Ovary (tissue), 9 donors: ENCODE measurements around the gene MECR. TPM values are rescaled to one million over a fixed set of nuclear protein-coding genes. Genes with fewer than 3 reads are reported as not detected.

Experiments
- DNase-seq, 5 donors: peaks; one replicate each; pipeline ENCODE4 v3.0.0-alpha.2; 2019 to 2020
- H3K27ac ChIP-seq, 2 donors: fragments of 200-600 bp; one replicate each; pipeline versions ENCODE4 v1.5.1 to v1.8.0; 2019 to 2022
- H3K27me3 ChIP-seq: fragments of 200-600 bp; one replicate; pipeline ENCODE4 v1.8.0; 2022
- H3K36me3 ChIP-seq: fragments of 200-600 bp; sonication (generic); one replicate; pipeline ENCODE4 v1.5.1; 2019
- H3K4me1 ChIP-seq: one replicate; pipeline ENCODE4 v1.8.1; 2013; ENCODE audit warnings: mild to moderate bottlenecking, moderate library complexity; ENCODE audit not compliant: insufficient read depth
- H3K4me3 ChIP-seq: fragments of 200-600 bp; sonication (generic); one replicate; pipeline ENCODE4 v1.5.1; 2017
- H3K9me3 ChIP-seq, 2 donors: fragments of 200-600 bp in 1 of 2; sonication (generic) in 1 of 2; one replicate each; pipeline versions ENCODE4 v1.5.1 to v1.8.1; 2013 to 2019; ENCODE audit warnings: mild to moderate bottlenecking in 1 of 2, moderate library complexity in 1 of 2
- CTCF ChIP-seq, 3 donors: fragments of 450-650 bp in 2 of 3; fragments of 200-600 bp in 1 of 3; IDR thresholded peaks; one replicate each; pipeline versions ENCODE4 v1.5.1 to v1.8.0; 2016 to 2022; ENCODE audit warnings: antibody characterized with exemption in 3 of 3, mild to moderate bottlenecking in 1 of 3
- EP300 ChIP-seq: sonication (generic); formaldehyde crosslinking; IDR thresholded peaks from one replicate; pipeline ENCODE4 v1.6.1; 2017; ENCODE audit warnings: antibody characterized with exemption
- POLR2A ChIP-seq: fragments of 450-650 bp; IDR thresholded peaks from one replicate; pipeline ENCODE4 v1.6.1; 2017; ENCODE audit warnings: antibody characterized with exemption, mild to moderate bottlenecking, moderate library complexity
- WGBS, 3 donors: extraction: QIAGEN DNeasy Blood & Tissue Kit in 1 of 3; methylation state at CpG; one replicate each; pipeline versions ENCODE4 v1.1.5 to v1.1.7; 2013 to 2017; 5-methylcytosine and 5-hydroxymethylcytosine counted together
- intact Hi-C, 4 donors: fragments of 100-400 bp; cut with DNase I; formaldehyde crosslinking; loops; one replicate each; pipeline versions ENCODE4 v1.11.0 to v1.15.1; 2022 to 2023
- polyA plus RNA-seq, 2 donors: library from polyadenylated mRNA; stranded (reverse); fragments of 200-250 nt in 1 of 2; fragments of 350-450 nt in 1 of 2; fragmentation: Illumina TruSeq in 1 of 2; extraction: RNeasy Lipid Tissue Mini Kit (QIAGEN cat#74804) in 1 of 2; gene quantifications; one replicate each; pipeline ENCODE4 v1.2.3, GENCODE V29; 2013 to 2014
- total RNA-seq, 7 donors: library from RNA; depleted of rRNA in 2 of 7; stranded (reverse); fragments of >200 nt in 2 of 7; fragmentation: NEBNext Ultra II Directional in 3 of 7; extraction: Animal tissue kit (Norgen Biotek cat#: 25700) in 3 of 7; gene quantifications; one replicate each; pipeline versions ENCODE4 v1.1.0 to v1.2.4, GENCODE V29; 2016 to 2023
- donor health status: DM: no; HTN: no; CAD: no; lungs with moderate emphysema.
- donor health status: DM: no; HTN: no; CAD: no.
- donor health status: Bipolar disorder and iron deficiency.
- donor health status: DM: yes; HTN: yes; CAD: no.
- donor health status: DM: no; HTN: no; CAD: no.
- donor health status: DM: yes; HTN: yes; CAD: no.

The MECR gene
- total and polyA plus RNA-seq, 9 donors = 11.9 to 33.9 (median 20.2) TPM

DNA sequence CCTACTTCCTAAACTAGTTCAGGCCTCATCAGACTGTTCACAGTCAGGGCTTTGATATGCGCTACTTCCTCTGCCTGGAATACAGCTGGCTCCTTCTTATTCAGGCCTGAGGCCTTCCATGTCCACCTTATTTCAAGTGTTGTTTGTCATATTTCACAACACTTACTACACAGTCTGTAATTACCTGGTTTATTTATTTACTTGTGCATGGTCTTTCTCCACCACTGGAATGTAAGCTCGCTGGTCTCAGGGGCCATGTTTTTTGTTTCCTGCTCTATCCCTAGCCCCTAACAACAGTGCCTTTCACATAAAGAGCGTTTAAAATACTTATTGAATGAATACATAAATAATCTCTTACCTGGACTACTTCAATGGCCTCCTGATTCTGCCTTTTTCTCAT, 44.5 kb downstream of the MECR start:
- intact Hi-C loops = no loop called here
- no peaks in the 10 kb centered on the region for H3K4me1 ChIP-seq
- TF ChIP-seq EP300 = no peak
- no peak for TF ChIP-seq POLR2A
- TF ChIP-seq CTCF (IDR thresholded peaks at IDR 0.05) = no peak
- no peaks in the 10 kb centered on the region for H3K27me3 ChIP-seq
- 76 to 79% (median 79%) methylated on average over 3 of the region's 3 CpGs for WGBS, 3 donors
- H3K27ac ChIP-seq = no peak overlapping the region
- no peaks in the 10 kb centered on the region for H3K36me3 ChIP-seq
- no peaks in the 10 kb centered on the region for H3K9me3 ChIP-seq
- H3K4me3 ChIP-seq = no peak overlapping the region
- DNase-seq = no peak

DNA sequence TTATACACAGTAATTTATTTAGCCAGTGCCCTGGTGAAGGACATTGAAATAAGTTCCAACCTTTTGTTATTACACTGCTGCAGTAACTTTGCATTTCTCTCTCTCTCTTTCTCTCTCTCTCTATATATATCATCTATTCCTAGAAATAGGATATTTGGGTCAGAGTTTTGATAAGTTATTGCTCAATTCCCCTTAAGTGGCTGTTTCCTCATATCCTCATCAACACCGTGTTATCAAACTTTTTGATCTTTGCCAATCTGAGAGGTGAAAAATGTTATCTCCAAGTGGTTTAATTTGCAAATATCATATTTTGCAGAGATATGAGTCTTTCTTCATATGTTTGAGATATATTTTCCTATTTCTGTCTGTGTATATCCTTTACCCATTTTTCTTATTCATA, 47.4 kb downstream of the MECR start:
- H3K36me3 ChIP-seq = no peaks in the 10 kb centered on the region
- 70 to 74% (median 74%) methylated on average over 1 of the region's 1 CpG for WGBS, 3 donors
- H3K27ac ChIP-seq = no peak overlapping the region
- H3K4me1 ChIP-seq = no peaks in the 10 kb centered on the region
- intact Hi-C loops = loop anchor here in 1 of 4 donors (5.0 kb wide), 1 partner anchor 61 kb away; the partner anchor contains the start of gene TMEM200B
- no peaks in the 10 kb centered on the region for H3K27me3 ChIP-seq
- no peak overlapping the region for H3K4me3 ChIP-seq
- no peaks in the 10 kb centered on the region for H3K9me3 ChIP-seq
- DNase-seq = no peak
- TF ChIP-seq POLR2A (no peak), EP300 (no peak), CTCF (IDR thresholded peaks at IDR 0.05) (no peak)

GRCh38 chr1:29181413-29182225, 49.1 kb downstream of the MECR start, which contains the start of gene SRSF4:
Gene SRSF4, minus strand, starts transcription at chr1:29181900. Its CDS starts 148 bp downstream, at chr1:29181752.
- Histone ChIP-seq H3K4me1 (peaks cover 2% of the 10 kb centered on the region), H3K36me3 (no peaks in the 10 kb centered on the region), H3K9me3 (no peaks in the 10 kb centered on the region), H3K27ac (peak within 1 kb of the TSS; percentile 98 to 100), H3K4me3 (peak within 1 kb of the TSS; percentile 95), H3K27me3 (no peaks in the 10 kb centered on the region)
- DNase-seq = peak; percentile 99 to 100 (median 99)
- WGBS, 3 donors = 0 to 1% (median 1%) methylated on average over 28 to 100 of the region's 100 CpGs
- peak; percentile 54 to 92 (median 83) for TF ChIP-seq CTCF (IDR thresholded peaks at IDR 0.05)
- peak; percentile 99 for TF ChIP-seq POLR2A
- peak; percentile 47 for TF ChIP-seq EP300
- intact Hi-C loops = loop anchor here in 3 of 4 donors (2.0 to 5.0 kb wide), 2 partner anchors 59 kb away; partner anchors contain the start of gene TMEM200B (in 3 of the 3)

DNA sequence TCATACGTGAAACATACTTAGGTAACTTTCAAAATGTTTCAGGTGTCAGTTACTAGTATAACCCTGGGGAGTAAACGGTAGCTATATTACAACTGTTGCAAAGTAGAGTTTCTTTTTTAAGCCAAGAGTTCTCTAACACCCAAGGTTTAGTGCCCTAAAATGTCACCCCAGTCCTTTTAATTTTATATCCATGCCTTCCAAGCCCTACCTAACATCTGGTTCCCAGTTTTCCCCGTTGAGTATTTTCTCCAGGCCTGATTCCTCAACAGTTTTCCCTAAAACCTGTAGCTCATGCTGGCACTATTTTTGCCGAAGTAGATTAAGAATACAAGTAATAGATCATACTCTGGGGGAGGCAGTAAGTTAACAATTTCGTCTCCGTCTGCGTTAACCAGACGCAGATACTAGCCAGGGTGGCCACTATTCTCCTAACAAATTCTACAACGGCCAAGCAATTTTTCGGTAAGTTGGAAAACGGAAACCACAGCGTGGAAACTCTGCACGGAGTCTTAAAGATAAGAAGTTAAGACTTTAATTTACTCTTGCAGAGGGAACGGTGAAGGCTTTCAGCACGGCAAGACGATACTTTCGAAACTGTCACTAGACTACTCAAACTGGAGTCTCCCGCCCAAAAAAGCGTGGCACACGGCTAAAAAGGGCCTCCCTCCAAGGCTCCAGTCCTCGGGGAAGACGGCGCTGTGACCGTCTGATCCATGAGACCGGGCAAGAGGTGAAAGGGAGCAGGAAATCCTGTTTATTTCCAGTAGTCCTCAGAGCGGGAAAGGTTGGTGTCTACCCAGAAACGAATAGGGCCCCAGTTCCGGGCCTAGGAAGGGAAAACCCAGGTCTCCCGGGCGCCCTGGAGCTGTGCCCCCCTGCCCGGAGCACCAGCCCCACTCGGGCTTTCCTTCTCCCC, 50.0 kb downstream of the MECR start:
- no peak for DNase-seq
- TF ChIP-seq POLR2A (no peak), EP300 (no peak), CTCF (IDR thresholded peaks at IDR 0.05) (no peak)
- peak overlapping the region; percentile 98 to 100 for H3K27ac ChIP-seq
- H3K27me3 ChIP-seq = no peaks in the 10 kb centered on the region
- H3K4me3 ChIP-seq = peak overlapping the region; percentile 95
- peaks cover 2% of the 10 kb centered on the region for H3K4me1 ChIP-seq
- H3K36me3 ChIP-seq = no peaks in the 10 kb centered on the region
- no peaks in the 10 kb centered on the region for H3K9me3 ChIP-seq
- intact Hi-C loops = loop anchor here in 3 of 4 donors (2.0 to 5.0 kb wide), 2 partner anchors 58 kb away; partner anchors contain the start of gene TMEM200B (in 3 of the 3)
- WGBS, 3 donors = 0 to 2% (median 1%) methylated on average over 30 to 32 of the region's 32 CpGs
